Stomach (tissue), 9 donors: ENCODE measurements around the gene TMED8. TPM values are rescaled to one million over a fixed set of nuclear protein-coding genes. Genes with fewer than 3 reads are reported as not detected.

Experiments
- DNase-seq, 2 donors: peaks; one replicate each; pipeline versions ENCODE4 v3.0.0 to v3.0.0-alpha.2; 2013 to 2019
- H3K27ac ChIP-seq, 5 donors: fragments of 200-600 bp in 4 of 5; sonication (generic) in 4 of 5; one replicate each; pipeline ENCODE4 v1.5.1; 2013 to 2019; ENCODE audit warnings: mild to moderate bottlenecking in 1 of 5, moderate library complexity in 1 of 5
- H3K27me3 ChIP-seq, 3 donors: fragments of 200-600 bp; sonication (generic); one replicate each; pipeline ENCODE4 v1.5.1; 2017 to 2019; ENCODE audit warnings: mixed run types in 1 of 3
- H3K36me3 ChIP-seq, 4 donors: fragments of 200-600 bp; sonication (generic); 1 replicate in 3 of 4; 2 replicates in 1 of 4; pipeline ENCODE4 v1.5.1; 2016 to 2019
- H3K4me1 ChIP-seq, 4 donors: fragments of 200-600 bp; sonication (generic); one replicate each; pipeline ENCODE4 v1.5.1; 2016 to 2019
- H3K4me3 ChIP-seq, 4 donors: fragments of 200-600 bp; sonication (generic) in 3 of 4; one replicate each; pipeline ENCODE4 v1.5.1; 2016 to 2019; ENCODE audit warnings: mild to moderate bottlenecking in 1 of 4
- H3K9me3 ChIP-seq, 4 donors: fragments of 200-600 bp; sonication (generic); one replicate each; pipeline ENCODE4 v1.5.1; 2016 to 2019
- CTCF ChIP-seq, 7 experiments: fragments of 450-650 bp in 4 of 7; fragments of 200-600 bp in 3 of 7; sonication (generic) in 3 of 7; IDR thresholded peaks; one replicate each; pipeline ENCODE4 v1.5.1; 2016 to 2019; ENCODE audit warnings: antibody characterized with exemption in 7 of 7, control low read depth in 2 of 7, mild to moderate bottlenecking in 1 of 7
- EP300 ChIP-seq: sonication (generic); formaldehyde crosslinking; IDR thresholded peaks from one replicate; pipeline ENCODE4 v1.6.1; 2017; ENCODE audit warnings: antibody characterized with exemption
- POLR2A ChIP-seq, 4 donors: fragments of 450-650 bp; IDR thresholded peaks; one replicate each; pipeline ENCODE4 v1.6.1; 2016; ENCODE audit warnings: antibody characterized with exemption in 4 of 4, control low read depth in 2 of 4, mild to moderate bottlenecking in 1 of 4, moderate library complexity in 1 of 4
- POLR2AphosphoS5 ChIP-seq, 3 donors: sonication (generic); formaldehyde crosslinking; IDR thresholded peaks; one replicate each; pipeline ENCODE4 v1.6.1; 2016; ENCODE audit warnings: antibody characterized with exemption in 3 of 3
- WGBS, 5 donors: extraction: QIAGEN DNeasy Blood & Tissue Kit in 3 of 5; methylation state at CpG; one replicate each; pipeline versions ENCODE4 v1.1.5 to v1.1.7; 2013 to 2018; 5-methylcytosine and 5-hydroxymethylcytosine counted together
- intact Hi-C: fragments of 100-400 bp; cut with DNase I; formaldehyde crosslinking; loops from one replicate; pipeline ENCODE4 v1.15.1; 2023; ENCODE audit warnings: low total_unique reads
- polyA plus RNA-seq, 3 donors: library from polyadenylated mRNA; stranded (reverse); fragments of 200-250 nt; gene quantifications; one replicate each; pipeline ENCODE4 v1.2.3, GENCODE V29; 2013
- total RNA-seq, 5 donors: library from RNA; depleted of rRNA; stranded (reverse); fragments of >200 nt; gene quantifications; one replicate each; pipeline versions ENCODE4 v1.1.0 to v1.2.3, GENCODE V29; 2014 to 2016
- donor health status: healthy with polysubstance abuse.
- donor health status: Bipolar disorder and iron deficiency.
- donor health status: healthy.

TMED8 gene
- total and polyA plus RNA-seq, 8 donors: 1.7 to 15.8 (median 5.0) TPM

DNA sequence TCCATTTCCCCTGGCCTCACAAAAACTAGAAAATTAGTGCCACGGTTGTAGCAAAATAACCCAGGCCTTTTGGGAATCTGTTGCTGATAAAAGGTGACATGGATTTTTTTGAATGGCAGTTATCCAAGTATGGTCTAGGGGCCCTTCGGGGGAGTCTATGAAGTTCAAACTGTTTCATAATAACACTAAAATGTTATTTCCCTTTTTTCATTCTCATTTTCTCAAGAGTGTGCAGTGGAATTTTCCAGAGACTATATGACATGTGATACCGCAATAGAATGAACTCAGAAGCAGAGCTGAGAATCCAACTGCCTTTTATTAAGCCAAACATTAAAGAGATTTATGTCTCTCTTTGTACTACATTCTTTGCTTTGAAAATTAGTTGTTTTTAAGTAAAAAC is 29.1 kb downstream of the TMED8 start:
- intact Hi-C loops: no loop called here
- Histone ChIP-seq H3K4me1 (no peaks in the 10 kb centered on the region), H3K27ac (no peak overlapping the region), H3K36me3 (peaks cover 0 to 37% (median 35%) of the 10 kb centered on the region in 4 donors), H3K9me3 (no peaks in the 10 kb centered on the region), H3K27me3 (no peaks in the 10 kb centered on the region), H3K4me3 (no peak overlapping the region)
- TF ChIP-seq POLR2AphosphoS5 (IDR thresholded peaks at IDR 0.05) (no peak), EP300 (no peak), CTCF (IDR thresholded peaks at IDR 0.05) (no peak), POLR2A (IDR thresholded peaks at IDR 0.05) (no peak)
- WGBS, 5 donors: 77 to 89% (median 81%) methylated on average over 3 of the region's 3 CpGs
- no peak for DNase-seq

DNA sequence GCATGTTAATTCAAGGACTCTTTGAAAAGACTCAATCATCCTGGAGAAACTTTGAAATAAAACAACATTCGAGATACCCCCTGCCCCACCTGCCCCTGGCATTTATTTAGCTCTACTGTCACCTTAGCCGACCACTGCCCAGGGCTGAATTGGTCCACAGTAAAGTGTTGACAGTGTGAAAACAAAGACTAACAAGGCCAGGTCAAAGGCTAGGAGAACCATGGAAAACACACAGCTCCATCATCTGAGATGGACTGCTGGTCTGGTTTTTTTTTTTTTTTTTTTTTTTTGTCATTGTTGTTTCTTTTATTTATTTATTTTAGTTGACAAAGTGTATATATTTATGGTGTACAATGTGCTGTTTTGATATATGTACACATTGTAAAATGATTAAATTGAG is 30.4 kb downstream of the TMED8 start:
- Histone ChIP-seq H3K9me3 (no peaks in the 10 kb centered on the region), H3K27me3 (no peaks in the 10 kb centered on the region), H3K36me3 (peaks cover 5 to 50% (median 47%) of the 10 kb centered on the region in 4 donors), H3K4me3 (no peak overlapping the region), H3K27ac (no peak overlapping the region), H3K4me1 (no peaks in the 10 kb centered on the region)
- 76 to 93% (median 82%) methylated on average over 2 of the region's 2 CpGs for WGBS, 5 donors
- no peak for DNase-seq
- TF ChIP-seq POLR2A (IDR thresholded peaks at IDR 0.05) (no peak), POLR2AphosphoS5 (IDR thresholded peaks at IDR 0.05) (no peak), CTCF (IDR thresholded peaks at IDR 0.05) (no peak), EP300 (no peak)
- intact Hi-C loops: no loop called here

- Histone ChIP-seq H3K27ac (no peak overlapping the region), H3K36me3 (peaks cover 9 to 54% (median 50%) of the 10 kb centered on the region in 4 donors), H3K4me1 (no peaks in the 10 kb centered on the region), H3K27me3 (no peaks in the 10 kb centered on the region), H3K4me3 (no peak overlapping the region), H3K9me3 (no peaks in the 10 kb centered on the region)
- DNase-seq: no peak
- WGBS, 5 donors: 80 to 83% (median 83%) methylated on average over 3 of the region's 3 CpGs
- no peak for TF ChIP-seq CTCF (IDR thresholded peaks at IDR 0.05)
- intact Hi-C loops: no loop called here
These were observed 32.4 kb downstream of the TMED8 start for GRCh38 chr14:77344377-77344996.

- Histone ChIP-seq H3K27me3 (no peaks in the 10 kb centered on the region), H3K4me1 (no peaks in the 10 kb centered on the region), H3K4me3 (no peak overlapping the region), H3K9me3 (no peaks in the 10 kb centered on the region), H3K27ac (no peak overlapping the region), H3K36me3 (peaks cover 9 to 58% (median 49%) of the 10 kb centered on the region in 4 donors)
- TF ChIP-seq POLR2AphosphoS5 (IDR thresholded peaks at IDR 0.05) (no peak), POLR2A (IDR thresholded peaks at IDR 0.05) (no peak)
- DNase-seq: no peak
- WGBS, 5 donors: 86 to 93% (median 90%) methylated on average over 2 of the region's 2 CpGs
- intact Hi-C loops: no loop called here
These were observed 33.2 kb downstream of the TMED8 start for GRCh38 chr14:77343662-77344061.

GRCh38 chr14:77342726-77343397 is 34.0 kb downstream of the TMED8 start:
- H3K9me3 ChIP-seq: no peaks in the 10 kb centered on the region
- TF ChIP-seq POLR2AphosphoS5 (IDR thresholded peaks at IDR 0.05) (no peak), POLR2A (IDR thresholded peaks at IDR 0.05) (no peak), EP300 (no peak), CTCF (IDR thresholded peaks at IDR 0.05) (no peak)
- no peaks in the 10 kb centered on the region for H3K4me1 ChIP-seq
- H3K27me3 ChIP-seq: no peaks in the 10 kb centered on the region
- WGBS, 5 donors: 84 to 89% (median 86%) methylated on average over 10 of the region's 10 CpGs
- intact Hi-C loops: no loop called here
- no peak for DNase-seq
- H3K36me3 ChIP-seq: peaks cover 9 to 58% (median 49%) of the 10 kb centered on the region in 4 donors
- H3K27ac ChIP-seq: no peak overlapping the region
- H3K4me3 ChIP-seq: no peak overlapping the region
